Measurements from ENCODE around the gene CTNNA3.
A peak's percentile ranks its signal among the peaks of the same experiment; 100 is the strongest.

The CTNNA3 gene

DNA sequence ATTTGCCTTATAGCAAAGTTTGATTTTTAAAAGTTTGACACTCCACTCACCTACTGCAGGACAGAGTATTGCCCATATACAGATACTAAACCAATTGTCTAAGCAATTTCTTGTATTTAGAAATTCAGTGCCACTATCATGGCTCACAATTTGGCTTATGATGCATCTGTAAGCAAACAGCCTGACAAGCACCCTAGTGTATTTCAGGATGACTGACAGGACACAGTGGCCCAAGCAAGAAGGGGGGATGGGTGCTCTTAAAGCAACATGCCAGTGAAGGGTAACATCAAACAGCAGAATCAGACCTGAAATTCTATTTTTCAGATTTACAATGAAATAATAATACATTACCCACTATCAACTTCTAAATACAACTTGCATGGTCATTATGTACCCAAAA, 30.5 kb downstream of the CTNNA3 start:
- DNase-seq (ENCODE audit: low read depth in 3 of 3), result no peak

DNA sequence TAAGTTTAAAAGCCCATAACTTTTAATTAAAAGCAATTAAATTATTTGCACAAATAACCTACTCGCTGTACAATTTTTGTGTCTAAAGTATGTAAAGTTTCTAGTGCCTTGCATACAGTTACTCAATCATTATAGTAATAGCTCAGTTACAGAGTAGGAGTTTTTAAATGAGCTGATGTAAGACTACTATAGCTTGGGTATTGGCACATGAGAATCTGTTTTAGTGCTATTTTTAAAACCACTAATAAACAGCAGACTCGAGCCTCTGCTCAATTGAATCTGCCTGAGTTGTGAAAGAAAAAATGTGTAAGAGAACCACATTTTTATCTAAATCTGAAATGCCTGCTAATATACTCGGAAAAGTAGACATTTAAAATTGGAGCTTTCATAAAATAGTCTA, 31.1 kb downstream of the CTNNA3 start:
- no peak for DNase-seq (ENCODE audit: low read depth in 3 of 3)

DNA sequence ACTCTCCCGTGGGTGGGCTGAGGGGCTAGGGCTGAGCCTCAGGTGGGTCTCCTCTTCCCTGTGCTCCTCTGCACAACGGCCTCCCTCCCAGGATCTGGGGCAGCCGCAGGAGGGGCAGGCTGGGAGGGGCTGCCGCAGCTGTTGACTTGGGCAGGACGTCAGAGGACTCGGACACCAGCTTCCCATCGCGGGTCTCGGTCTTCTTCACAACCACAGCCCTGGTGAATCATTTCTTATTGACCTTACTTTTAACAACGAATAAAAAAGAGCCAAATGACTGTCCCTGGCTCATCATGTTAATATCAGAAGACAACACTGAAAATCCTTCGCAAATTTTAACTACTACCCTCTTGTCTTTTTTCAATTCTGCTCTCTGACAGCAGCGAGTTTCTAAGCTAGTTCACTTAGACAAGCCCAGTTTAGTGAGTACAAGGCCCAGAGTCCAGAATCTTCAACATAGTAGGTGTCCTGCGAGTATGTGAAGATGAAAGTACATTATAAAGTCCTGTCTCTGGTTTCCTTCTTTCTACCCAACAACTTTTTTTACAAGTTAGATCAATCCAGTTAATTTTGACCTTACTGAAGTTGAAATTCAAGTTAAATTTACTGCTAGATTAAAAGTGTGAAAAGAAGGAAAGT, 32.4 kb downstream of the CTNNA3 start:
- no peak for DNase-seq (ENCODE audit: low read depth in 3 of 3)

GRCh38 chr10:67662415-67662814, 33.6 kb downstream of the CTNNA3 start:
- no peak for DNase-seq (ENCODE audit: low read depth in 3 of 3)

DNA sequence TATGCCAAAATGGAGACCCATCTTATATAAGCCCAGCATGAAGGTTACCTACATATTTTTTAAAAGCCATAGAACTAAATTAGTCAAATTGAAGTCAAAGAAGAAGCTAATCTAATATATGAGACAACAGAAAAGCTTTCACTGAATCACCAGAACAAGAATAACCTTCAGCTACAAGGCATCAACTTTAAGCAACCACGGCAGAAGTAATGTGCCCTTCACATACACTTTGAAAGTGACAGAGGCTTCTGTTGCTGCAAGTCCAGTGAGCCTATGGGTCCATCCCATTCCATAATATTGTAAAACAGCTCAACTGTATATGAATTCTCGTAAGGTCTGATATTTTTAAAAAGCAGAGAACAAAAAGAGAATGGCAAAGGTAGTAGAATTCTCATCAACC, 36.5 kb downstream of the CTNNA3 start:
- no peak for DNase-seq (ENCODE audit: low read depth in 3 of 3)

DNA sequence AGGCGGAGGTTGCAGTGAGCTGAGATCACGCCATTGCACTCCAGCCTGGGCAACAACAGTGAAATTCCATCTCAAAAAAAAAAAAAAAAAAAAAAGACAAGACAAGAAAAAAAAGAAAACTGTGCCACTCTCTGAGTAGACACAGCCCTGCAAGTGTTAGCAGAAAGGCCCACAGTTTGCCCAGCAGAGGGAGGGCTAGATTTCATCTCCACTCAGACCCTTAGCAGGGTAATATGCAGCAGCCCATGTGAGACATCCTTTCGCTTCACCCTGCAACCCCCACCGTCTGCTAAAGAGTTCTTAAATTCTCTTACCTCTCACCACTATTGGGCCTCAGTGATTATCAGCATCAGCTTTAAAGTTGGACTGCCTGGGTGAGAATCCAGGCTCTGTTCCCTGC, 38.2 kb downstream of the CTNNA3 start:
- DNase-seq (ENCODE audit: low read depth in 3 of 3), result no peak

GRCh38 chr10:67650558-67650957, 45.4 kb downstream of the CTNNA3 start:
- no peak for DNase-seq (ENCODE audit: low read depth in 3 of 3)

DNA sequence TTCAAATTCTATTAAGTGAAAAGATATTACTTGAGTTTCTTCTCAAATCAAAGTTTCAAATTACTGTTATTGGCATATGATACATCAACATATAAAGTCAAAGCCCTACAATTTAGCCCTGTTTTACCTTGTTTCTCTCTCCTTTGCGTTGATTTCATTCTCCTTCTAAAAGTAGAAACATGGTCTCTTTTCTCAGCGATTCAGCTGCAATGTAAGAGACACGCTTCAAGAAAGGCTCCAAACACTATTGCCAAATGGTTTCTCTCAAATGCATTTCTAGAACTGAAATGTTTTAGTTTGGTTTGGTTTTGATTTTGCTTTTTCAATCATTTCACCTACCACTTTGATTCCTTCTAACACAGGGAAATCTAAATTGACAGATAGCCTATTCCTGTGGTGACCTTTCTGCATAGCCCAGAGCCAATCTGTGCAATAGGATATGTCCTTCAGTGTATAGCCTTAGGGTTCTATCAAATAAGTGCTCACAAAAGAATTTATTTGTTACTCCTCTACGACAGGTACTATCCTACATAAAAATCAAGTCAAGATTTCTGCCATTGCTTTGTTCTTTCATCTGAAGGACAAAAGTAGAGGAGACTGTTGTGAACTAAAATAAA, 47.3 kb downstream of the CTNNA3 start:
- no peak for DNase-seq (ENCODE audit: low read depth in 3 of 3)

GRCh38 chr10:67630904-67631303, 65.1 kb downstream of the CTNNA3 start:
- no peak for DNase-seq (ENCODE audit: low read depth in 3 of 3)

DNA sequence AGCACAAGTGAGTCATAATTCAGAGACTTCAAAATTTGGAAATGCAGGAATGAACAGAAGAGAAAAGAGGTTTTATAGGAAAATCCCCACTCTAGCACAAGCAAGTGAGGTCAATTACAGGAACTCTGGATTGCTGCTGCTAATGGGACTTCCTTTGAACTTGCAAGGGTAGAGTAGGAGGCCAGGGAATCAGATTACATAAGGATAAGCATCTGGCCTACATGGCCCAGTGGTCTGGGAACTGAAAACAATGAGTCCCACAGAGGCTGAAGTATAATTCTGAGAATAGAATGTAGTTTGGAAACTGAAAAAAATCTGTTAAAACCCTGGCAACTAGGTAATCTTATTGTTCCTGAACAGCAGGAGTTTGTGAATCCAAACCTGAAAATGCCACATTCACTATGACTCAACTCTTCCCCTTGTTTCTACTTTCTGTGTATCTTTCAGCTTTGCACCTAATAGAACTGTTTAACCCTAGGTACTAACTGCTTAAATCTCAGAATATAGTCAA, 66.5 kb downstream of the CTNNA3 start:
- DNase-seq (ENCODE audit: low read depth in 3 of 3), result no peak

GRCh38 chr10:67622984-67623383, 73.0 kb downstream of the CTNNA3 start:
- no peak for DNase-seq (ENCODE audit: low read depth in 3 of 3)

DNA sequence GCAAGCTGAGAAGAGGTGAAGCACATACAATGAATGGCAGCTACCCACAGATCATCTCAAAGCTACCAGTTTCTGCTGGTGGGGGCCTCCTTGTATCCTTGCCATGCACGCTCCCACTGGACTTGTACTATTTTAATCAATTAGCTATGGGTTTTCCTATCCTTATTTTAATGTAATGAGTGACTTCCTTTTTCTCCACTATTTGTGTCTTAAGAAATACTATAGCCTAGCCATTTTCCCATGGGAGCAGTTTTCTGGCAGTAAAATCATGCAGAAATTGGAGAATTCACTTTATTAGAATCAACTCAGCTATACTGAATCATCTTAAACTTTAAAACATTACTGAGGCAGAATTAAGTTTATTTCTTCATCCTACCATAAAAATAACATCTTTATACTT, 73.5 kb downstream of the CTNNA3 start:
- no peak for DNase-seq (ENCODE audit: low read depth in 3 of 3)

GRCh38 chr10:67621834-67622233, 74.2 kb downstream of the CTNNA3 start:
- DNase-seq (ENCODE audit: low read depth in 3 of 3), result no peak

DNA sequence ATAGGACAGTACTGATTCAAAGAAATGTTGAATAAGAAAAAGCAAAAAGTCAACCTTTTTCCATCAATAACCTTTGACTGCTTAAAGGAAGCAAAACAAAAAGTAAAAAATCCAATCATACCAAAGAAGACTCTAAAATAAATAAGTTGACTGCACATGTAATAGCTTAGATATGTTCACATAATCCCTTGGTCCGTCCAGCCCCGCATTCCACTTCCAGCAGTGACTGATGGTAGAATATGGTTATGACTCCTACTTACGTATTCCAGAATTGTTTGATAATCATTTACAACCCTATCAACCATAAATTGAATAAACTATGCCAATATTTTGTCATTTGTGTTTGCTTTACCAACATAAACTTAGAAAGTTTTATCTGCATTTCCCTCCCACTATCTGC, 77.9 kb downstream of the CTNNA3 start:
- DNase-seq (ENCODE audit: low read depth in 3 of 3), result no peak

- DNase-seq (ENCODE audit: low read depth in 3 of 3), result peak in 2 of 3 experiments; percentile 1 to 11
Observed at GRCh38 chr10:67612577-67613537, 83.1 kb downstream of the CTNNA3 start.

DNA sequence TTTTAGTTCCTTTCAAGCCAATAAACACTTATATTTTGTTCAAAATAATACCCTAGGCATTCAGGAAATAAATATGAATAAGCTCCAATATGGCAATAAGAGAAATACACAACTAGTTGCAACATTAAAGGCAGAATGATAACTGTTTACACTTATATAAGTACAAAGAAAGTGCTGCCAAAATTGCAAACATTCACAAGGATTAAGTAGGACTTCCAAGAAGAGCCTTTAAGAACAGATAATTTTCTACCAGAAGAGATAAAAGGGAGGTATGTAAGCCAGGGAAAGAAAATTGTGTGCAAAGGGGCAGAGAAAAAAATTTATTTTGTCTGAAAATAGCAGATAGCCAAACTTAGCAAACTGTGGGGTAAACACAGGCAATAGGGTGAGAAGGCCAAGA, 83.8 kb downstream of the CTNNA3 start:
- no peak for DNase-seq (ENCODE audit: low read depth in 3 of 3)

- no peak for DNase-seq (ENCODE audit: low read depth in 3 of 3)
Observed at GRCh38 chr10:67609996-67610793, 85.8 kb downstream of the CTNNA3 start.

DNA sequence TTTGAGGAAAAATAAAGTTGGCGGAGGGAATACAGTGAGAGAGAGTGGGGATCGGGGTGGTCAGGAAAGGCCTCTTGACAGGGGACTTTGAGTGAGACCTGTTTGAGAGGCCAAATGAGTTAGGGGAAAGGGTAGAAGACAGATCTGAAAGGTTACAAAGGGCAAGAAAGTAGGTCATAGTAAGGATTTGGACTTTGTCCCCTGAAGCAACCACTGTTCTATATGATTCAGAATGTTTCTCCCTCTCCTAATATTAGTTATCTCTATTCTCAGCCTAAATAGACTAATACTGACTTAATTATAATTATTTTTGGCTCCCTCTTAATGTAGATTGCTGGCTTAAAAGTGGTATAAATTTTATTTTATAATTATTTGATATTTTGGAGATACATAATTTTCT, 88.0 kb downstream of the CTNNA3 start:
- no peak for DNase-seq (ENCODE audit: low read depth in 3 of 3)

DNA sequence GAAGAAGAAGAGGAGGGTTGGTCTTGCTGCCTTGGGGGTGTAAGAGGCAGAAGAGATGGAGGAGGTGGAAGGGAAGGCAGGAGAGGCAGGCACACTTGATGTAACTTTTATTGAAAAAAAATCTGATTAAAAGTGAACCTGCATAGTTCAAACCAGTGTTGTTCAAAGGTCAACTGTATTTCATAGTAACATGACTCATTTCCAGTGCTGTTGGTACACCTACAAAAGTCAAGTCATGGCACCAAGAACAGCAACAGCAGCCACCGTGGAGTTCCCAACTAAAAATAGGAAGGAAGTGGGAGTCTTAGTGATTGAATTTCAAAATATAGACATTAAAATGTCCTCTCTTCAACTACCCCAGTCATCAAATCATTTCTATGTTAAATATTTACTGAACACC, 88.5 kb downstream of the CTNNA3 start:
- no peak for DNase-seq (ENCODE audit: low read depth in 3 of 3)

GRCh38 chr10:67606572-67606971, 89.4 kb downstream of the CTNNA3 start:
- no peak for DNase-seq (ENCODE audit: low read depth in 3 of 3)

GRCh38 chr10:67603701-67604100, 92.3 kb downstream of the CTNNA3 start:
- no peak for DNase-seq (ENCODE audit: low read depth in 3 of 3)

GRCh38 chr10:67603086-67603485, 92.9 kb downstream of the CTNNA3 start:
- no peak for DNase-seq (ENCODE audit: low read depth in 3 of 3)

Measured in stimulated activated CD4-positive, alpha-beta T cell treated with anti-CD3 and anti-CD28 coated beads, TNF-alpha, amount 100 ng/mL, for 4 hours (primary cell).